NB4 (cell line): ENCODE data around the gene MRGPRE.

ENCODE experiments used
- DNase-seq: peaks from one replicate; pipeline ENCODE4 v3.0.0; 2010; ENCODE audit warnings: low read depth
- H3K4me3 ChIP-seq: one replicate; pipeline ENCODE4 v1.5.1; 2011; ENCODE audit warnings: mild to moderate bottlenecking, low read depth, low read length, moderate library complexity
- CTCF ChIP-seq: IDR thresholded peaks from one replicate; pipeline ENCODE4 v1.5.1; 2012; ENCODE audit warnings: low read depth, low read length
- MAX ChIP-seq: IDR thresholded peaks from 2 replicates; pipeline ENCODE4 v1.6.1; 2011; ENCODE audit warnings: low read depth, low read length
- MYC ChIP-seq: IDR thresholded peaks from 2 replicates; pipeline ENCODE4 v1.6.1; 2011; ENCODE audit warnings: low read depth, low read length
- POLR2A ChIP-seq: IDR thresholded peaks from 2 replicates; pipeline ENCODE4 v1.6.1; 2011; ENCODE audit warnings: mild to moderate bottlenecking; ENCODE audit not compliant: insufficient read length; ENCODE audit errors: extremely low read depth

MRGPRE gene

GRCh38 chr11:3201677-3202181, 30.5 kb downstream of the MRGPRE start:
- no peak overlapping the region for H3K4me3 ChIP-seq
- no peak for DNase-seq
- TF ChIP-seq CTCF (no peak), MYC (no peak), POLR2A (no peak), MAX (no peak)

- no peak overlapping the region for H3K4me3 ChIP-seq
- TF ChIP-seq MAX (no peak), POLR2A (no peak), MYC (no peak), CTCF (no peak)
Measured at GRCh38 chr11:3201112-3201581, 31.1 kb downstream of the MRGPRE start.

GRCh38 chr11:3200388-3201111, 31.7 kb downstream of the MRGPRE start:
- H3K4me3 ChIP-seq: no peak overlapping the region
- DNase-seq: no peak
- TF ChIP-seq MYC (no peak), CTCF (no peak), MAX (no peak), POLR2A (no peak)

More at GRCh38 chr11:3201112-3201581, 31.1 kb downstream of the MRGPRE start:
- DNase-seq: no peak

GRCh38 chr11:3199537-3200295, 32.5 kb downstream of the MRGPRE start:
- no peak for TF ChIP-seq MYC
- TF ChIP-seq CTCF: no peak
- TF ChIP-seq MAX: no peak
- TF ChIP-seq POLR2A: no peak
- no peak for DNase-seq
- H3K4me3 ChIP-seq: no peak overlapping the region

- DNase-seq: no peak
- no peak overlapping the region for H3K4me3 ChIP-seq
- TF ChIP-seq MYC (no peak), MAX (no peak)
Measured at GRCh38 chr11:3198815-3199214, 33.4 kb downstream of the MRGPRE start.

- H3K4me3 ChIP-seq: no peak overlapping the region
- DNase-seq: no peak
- no peak for TF ChIP-seq MYC
- TF ChIP-seq MAX: no peak
- TF ChIP-seq POLR2A: no peak
- TF ChIP-seq CTCF: no peak
Measured at GRCh38 chr11:3197878-3198528, 34.2 kb downstream of the MRGPRE start.
